Nephron (organoid): ENCODE measurements around the gene SPATS2L.
A peak's percentile ranks its signal among the peaks of the same experiment; 100 is the strongest.

ENCODE experiments used
- H3K27ac Mint-ChIP-seq, 3 experiments: 2 replicates each; pipeline ENCODE4 v1.8.0; 2020; ENCODE audit warnings: mixed read lengths in 3 of 3, mild to moderate bottlenecking in 2 of 3, moderate library complexity in 1 of 3
- H3K27me3 Mint-ChIP-seq: 2 replicates; pipeline ENCODE4 v1.8.0; 2021; ENCODE audit warnings: low read depth, mild to moderate bottlenecking, moderate library complexity, mixed read lengths
- H3K36me3 Mint-ChIP-seq: 2 replicates; pipeline ENCODE4 v1.8.0; 2020; ENCODE audit warnings: low read depth, mixed read lengths
- H3K4me1 Mint-ChIP-seq: 2 replicates; pipeline ENCODE4 v1.8.0; 2020; ENCODE audit warnings: mixed read lengths
- H3K4me3 Mint-ChIP-seq, 3 experiments: 2 replicates each; pipeline ENCODE4 v1.8.0; 2020; ENCODE audit warnings: mild to moderate bottlenecking in 3 of 3, mixed read lengths in 3 of 3, moderate library complexity in 2 of 3
- H3K9me3 Mint-ChIP-seq: 2 replicates; pipeline ENCODE4 v1.8.0; 2020; ENCODE audit warnings: mixed read lengths
- CTCF ChIP-seq, 3 experiments: fragments of 200-600 bp; sonication (generic); IDR thresholded peaks; one replicate each; pipeline ENCODE4 v1.5.0; 2021; ENCODE audit warnings: antibody characterized with exemption in 3 of 3; ENCODE audit not compliant: unreplicated experiment in 3 of 3

The SPATS2L gene

GRCh38 chr2:200454927-200455801 lies 148.7 kb downstream of the SPATS2L start:
- no peak for TF ChIP-seq CTCF (IDR thresholded peaks at IDR 0.05; ENCODE audit: unreplicated experiment in 3 of 3)
- peaks cover 48% of the 10 kb centered on the region for H3K36me3 Mint-ChIP-seq
- no peak overlapping the region for H3K4me3 Mint-ChIP-seq
- peak overlapping the region in 1 of 3 experiments; percentile 52 for H3K27ac Mint-ChIP-seq
- H3K27me3 Mint-ChIP-seq, result no peaks in the 10 kb centered on the region
- H3K4me1 Mint-ChIP-seq, result peaks cover 11% of the 10 kb centered on the region
- no peaks in the 10 kb centered on the region for H3K9me3 Mint-ChIP-seq

- peaks cover 40% of the 10 kb centered on the region for H3K36me3 Mint-ChIP-seq
- peak overlapping the region in 2 of 3 experiments; percentile 49 to 52 for H3K27ac Mint-ChIP-seq
- H3K4me1 Mint-ChIP-seq, result peaks cover 6% of the 10 kb centered on the region
- no peak overlapping the region for H3K4me3 Mint-ChIP-seq
- no peaks in the 10 kb centered on the region for H3K27me3 Mint-ChIP-seq
- H3K9me3 Mint-ChIP-seq, result no peaks in the 10 kb centered on the region
- no peak for TF ChIP-seq CTCF (IDR thresholded peaks at IDR 0.05; ENCODE audit: unreplicated experiment in 3 of 3)
These were observed 149.5 kb downstream of the SPATS2L start for GRCh38 chr2:200455958-200456421.

- no peaks in the 10 kb centered on the region for H3K27me3 Mint-ChIP-seq
- no peaks in the 10 kb centered on the region for H3K9me3 Mint-ChIP-seq
- TF ChIP-seq CTCF (IDR thresholded peaks at IDR 0.05; ENCODE audit: unreplicated experiment in 3 of 3), result no peak
- peak overlapping the region in 2 of 3 experiments; percentile 9 to 16 for H3K27ac Mint-ChIP-seq
- peaks cover 6% of the 10 kb centered on the region for H3K4me1 Mint-ChIP-seq
- H3K36me3 Mint-ChIP-seq, result peaks cover 41% of the 10 kb centered on the region
- no peak overlapping the region for H3K4me3 Mint-ChIP-seq
These were observed 150.1 kb downstream of the SPATS2L start for GRCh38 chr2:200456567-200456966.

- Mint-ChIP-seq H3K27ac (no peak overlapping the region), H3K9me3 (no peaks in the 10 kb centered on the region), H3K4me1 (peaks cover 12% of the 10 kb centered on the region), H3K27me3 (no peaks in the 10 kb centered on the region), H3K4me3 (no peak overlapping the region), H3K36me3 (peaks cover 49% of the 10 kb centered on the region)
- TF ChIP-seq CTCF (IDR thresholded peaks at IDR 0.05; ENCODE audit: unreplicated experiment in 3 of 3), result no peak
These were observed 152.6 kb downstream of the SPATS2L start for GRCh38 chr2:200459101-200459500.

GRCh38 chr2:200461846-200462710 lies 155.6 kb downstream of the SPATS2L start:
- no peak overlapping the region for H3K27ac Mint-ChIP-seq
- no peaks in the 10 kb centered on the region for H3K9me3 Mint-ChIP-seq
- peaks cover 52% of the 10 kb centered on the region for H3K36me3 Mint-ChIP-seq
- H3K4me1 Mint-ChIP-seq, result peaks cover 22% of the 10 kb centered on the region
- H3K27me3 Mint-ChIP-seq, result no peaks in the 10 kb centered on the region
- no peak overlapping the region for H3K4me3 Mint-ChIP-seq
- no peak for TF ChIP-seq CTCF (IDR thresholded peaks at IDR 0.05; ENCODE audit: unreplicated experiment in 3 of 3)
